Measurements from ENCODE around the gene PAX3. TPM values are rescaled to one million over a fixed set of nuclear protein-coding genes. Genes with fewer than 3 reads are reported as not detected.

PAX3 gene
- total RNA-seq, 1 donor from 2014 or later: not detected

- Histone ChIP-seq H3K27ac (no peak overlapping the region), H3K27me3 (peaks cover 32% of the 10 kb centered on the region), H3K9me3 (no peaks in the 10 kb centered on the region), H3K36me3 (no peaks in the 10 kb centered on the region), H3K4me3 (no peak overlapping the region), H3K4me1 (peaks cover 19% of the 10 kb centered on the region)
- no peak for DNase-seq (ENCODE audit: extremely low spot score in 2 of 2)
- intact Hi-C loops (cut with DNase I): no loop called here
- TF ChIP-seq POLR2AphosphoS5 (IDR thresholded peaks at IDR 0.05; ENCODE audit: insufficient read depth in 1 of 2, low read depth in 1 of 2): no peak
- no peak for TF ChIP-seq CTCF (IDR thresholded peaks at IDR 0.05)
- no peak for TF ChIP-seq POLR2A (IDR thresholded peaks at IDR 0.05)
Observed at GRCh38 chr2:222291485-222291841, 7.3 kb downstream of the PAX3 start.

GRCh38 chr2:222290736-222291484 is 7.9 kb downstream of the PAX3 start:
- no peak overlapping the region for H3K27ac ChIP-seq
- peaks cover 14% of the 10 kb centered on the region for H3K4me1 ChIP-seq
- DNase-seq (ENCODE audit: extremely low spot score in 2 of 2): no peak
- peaks cover 29% of the 10 kb centered on the region for H3K27me3 ChIP-seq
- intact Hi-C loops (cut with DNase I): no loop called here
- no peaks in the 10 kb centered on the region for H3K9me3 ChIP-seq
- H3K4me3 ChIP-seq: peak overlapping the region in 1 of 2 donors; percentile 16
- TF ChIP-seq POLR2AphosphoS5 (IDR thresholded peaks at IDR 0.05; ENCODE audit: insufficient read depth in 1 of 2, low read depth in 1 of 2) (no peak), CTCF (IDR thresholded peaks at IDR 0.05) (no peak), POLR2A (IDR thresholded peaks at IDR 0.05) (no peak)
- H3K36me3 ChIP-seq: no peaks in the 10 kb centered on the region

- H3K36me3 ChIP-seq: no peaks in the 10 kb centered on the region
- H3K9me3 ChIP-seq: no peaks in the 10 kb centered on the region
- no peak overlapping the region for H3K27ac ChIP-seq
- intact Hi-C loops (cut with DNase I): no loop called here
- no peak for TF ChIP-seq POLR2A (IDR thresholded peaks at IDR 0.05)
- no peak for TF ChIP-seq CTCF (IDR thresholded peaks at IDR 0.05)
- no peak for TF ChIP-seq POLR2AphosphoS5 (IDR thresholded peaks at IDR 0.05; ENCODE audit: insufficient read depth in 1 of 2, low read depth in 1 of 2)
- H3K4me1 ChIP-seq: peaks cover 8% of the 10 kb centered on the region
- no peak overlapping the region for H3K4me3 ChIP-seq
- peaks cover 24% of the 10 kb centered on the region for H3K27me3 ChIP-seq
- no peak for DNase-seq (ENCODE audit: extremely low spot score in 2 of 2)
Observed at GRCh38 chr2:222290401-222290735, 8.4 kb downstream of the PAX3 start.

GRCh38 chr2:222289278-222290160 is 9.3 kb downstream of the PAX3 start:
- H3K27me3 ChIP-seq: peaks cover 19% of the 10 kb centered on the region
- no peak overlapping the region for H3K27ac ChIP-seq
- H3K36me3 ChIP-seq: no peaks in the 10 kb centered on the region
- H3K9me3 ChIP-seq: no peaks in the 10 kb centered on the region
- H3K4me1 ChIP-seq: no peaks in the 10 kb centered on the region
- TF ChIP-seq POLR2AphosphoS5 (IDR thresholded peaks at IDR 0.05; ENCODE audit: insufficient read depth in 1 of 2, low read depth in 1 of 2) (no peak), POLR2A (IDR thresholded peaks at IDR 0.05) (no peak), CTCF (IDR thresholded peaks at IDR 0.05) (no peak)
- H3K4me3 ChIP-seq: no peak overlapping the region
- intact Hi-C loops (cut with DNase I): no loop called here
- no peak for DNase-seq (ENCODE audit: extremely low spot score in 2 of 2)

All from vagina (tissue), 2 donors.